ENCODE measurements around the gene CUL4A. TPM values are rescaled to one million over a fixed set of nuclear protein-coding genes. Genes with fewer than 3 reads are reported as not detected.

Gene CUL4A
- total RNA-seq, 1 donor, result 114 TPM

DNA sequence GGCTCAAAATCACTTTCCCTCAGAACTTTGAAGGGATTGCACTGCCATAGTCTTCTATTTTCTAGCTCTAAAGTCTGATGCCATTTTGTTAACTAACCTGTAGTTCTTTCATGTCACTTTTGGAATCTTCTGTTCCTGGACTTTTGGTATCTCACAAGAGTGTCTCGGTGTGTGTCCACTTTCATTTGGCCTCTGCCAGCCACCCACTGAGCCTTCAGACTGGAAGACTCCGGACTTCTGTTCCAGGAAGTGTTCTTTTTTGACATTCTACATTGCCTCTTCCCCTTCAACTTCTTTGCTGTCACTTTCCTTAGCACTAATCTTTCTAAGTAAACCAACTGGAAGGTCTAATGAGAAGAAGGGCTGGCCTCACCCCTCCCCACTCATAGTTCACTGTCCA is 62.6 kb downstream of the CUL4A start:
- no peak overlapping the region for H3K4me3 ChIP-seq (ENCODE audit: low read depth, low read length)
- DNase-seq (ENCODE audit: low read depth), result no peak
- no peak for TF ChIP-seq CTCF (IDR thresholded peaks at IDR 0.05; ENCODE audit: insufficient read depth, low read length)

DNA sequence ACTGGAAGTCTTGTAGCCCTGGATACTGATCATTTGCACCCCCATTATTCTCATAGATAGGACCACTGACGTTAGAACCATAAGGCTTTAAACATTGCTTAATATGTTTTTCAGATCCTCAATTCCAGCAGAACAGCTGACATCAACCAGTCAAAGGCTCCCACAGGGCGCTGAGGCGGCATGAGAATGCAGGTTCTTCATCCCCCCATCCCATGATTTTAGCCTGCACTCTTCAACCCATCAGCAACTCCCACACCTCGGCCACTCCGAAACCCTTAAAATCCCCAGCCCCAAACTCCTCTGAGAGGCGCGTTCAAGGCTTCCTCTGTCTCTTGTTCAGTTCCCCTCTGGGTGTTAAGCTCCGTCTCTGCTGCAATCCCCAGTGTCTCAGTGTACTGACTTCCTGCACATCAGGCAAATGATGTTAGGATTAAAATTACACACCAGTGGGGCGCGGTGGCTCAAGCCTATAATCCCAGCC is 63.3 kb downstream of the CUL4A start:
- H3K4me3 ChIP-seq (ENCODE audit: low read depth, low read length), result no peak overlapping the region
- no peak for DNase-seq (ENCODE audit: low read depth)
- no peak for TF ChIP-seq CTCF (IDR thresholded peaks at IDR 0.05; ENCODE audit: insufficient read depth, low read length)

DNA sequence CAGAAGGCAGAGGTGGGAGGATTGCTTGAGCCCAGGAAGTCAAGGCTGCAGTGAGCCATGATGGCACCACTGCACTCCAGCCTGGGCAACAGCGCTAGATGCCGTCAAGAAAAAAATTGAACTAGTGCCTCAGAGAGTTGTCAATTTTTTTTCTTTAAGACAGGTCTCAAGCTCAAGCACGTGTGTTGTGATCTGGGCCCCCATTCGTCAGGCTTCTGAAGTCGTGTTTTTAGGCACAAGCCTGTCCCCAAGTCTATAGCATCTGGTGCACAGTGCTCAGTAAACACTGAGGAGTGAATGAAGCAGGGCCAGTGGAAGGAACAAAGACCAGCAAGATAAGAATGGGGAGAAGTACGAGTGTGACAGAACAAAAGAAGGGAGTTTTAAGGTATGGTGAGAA is 63.9 kb downstream of the CUL4A start:
- no peak for TF ChIP-seq CTCF (IDR thresholded peaks at IDR 0.05; ENCODE audit: insufficient read depth, low read length)
- no peak overlapping the region for H3K4me3 ChIP-seq (ENCODE audit: low read depth, low read length)
- no peak for DNase-seq (ENCODE audit: low read depth)

DNA sequence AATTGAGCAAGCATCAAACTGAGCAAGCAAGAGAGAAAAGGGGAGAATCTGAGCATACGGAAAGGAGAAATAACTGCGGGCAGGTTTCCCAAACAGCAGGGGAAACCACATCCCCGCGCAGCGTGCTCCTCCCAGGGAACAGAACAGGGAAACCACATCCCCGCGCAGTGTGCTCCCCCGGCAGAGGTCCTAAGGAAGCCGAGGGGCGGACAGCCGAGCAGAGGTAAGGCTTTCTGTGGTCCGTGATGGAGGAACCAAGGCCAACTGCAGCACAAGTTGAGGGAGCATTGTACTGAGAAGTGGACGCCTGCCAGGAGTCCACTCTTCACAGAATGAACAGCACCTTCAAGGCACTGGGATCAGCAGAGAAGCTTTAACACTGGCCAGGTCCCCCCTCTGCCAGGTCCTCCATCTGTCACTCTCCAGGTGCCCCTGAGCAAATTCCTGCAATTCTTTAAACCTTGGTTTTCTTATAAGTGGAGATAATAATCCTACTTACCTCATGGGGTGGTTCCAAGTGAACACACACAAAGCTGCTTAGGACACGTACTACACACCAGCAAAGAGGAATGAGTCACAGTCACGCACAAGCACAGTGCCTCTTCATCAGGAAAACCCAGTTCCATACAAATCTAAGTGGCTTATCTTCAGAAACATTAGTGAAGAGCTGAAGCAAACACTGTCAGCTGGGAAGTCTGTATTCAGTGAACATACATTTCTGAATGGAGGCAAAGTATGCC is 64.6 kb downstream of the CUL4A start:
- H3K4me3 ChIP-seq (ENCODE audit: low read depth, low read length), result no peak overlapping the region
- TF ChIP-seq CTCF (IDR thresholded peaks at IDR 0.05; ENCODE audit: insufficient read depth, low read length), result no peak
- DNase-seq (ENCODE audit: low read depth), result peak; percentile 72

- TF ChIP-seq CTCF (IDR thresholded peaks at IDR 0.05; ENCODE audit: insufficient read depth, low read length), result no peak
- no peak for DNase-seq (ENCODE audit: low read depth)
- no peak overlapping the region for H3K4me3 ChIP-seq (ENCODE audit: low read depth, low read length)
Observed at GRCh38 chr13:113274721-113275120, 65.3 kb downstream of the CUL4A start.

- no peak overlapping the region for H3K4me3 ChIP-seq (ENCODE audit: low read depth, low read length)
- DNase-seq (ENCODE audit: low read depth), result peak; percentile 70
- TF ChIP-seq CTCF (IDR thresholded peaks at IDR 0.05; ENCODE audit: insufficient read depth, low read length), result peak; percentile 71
Observed at GRCh38 chr13:113275387-113275786, 66.0 kb downstream of the CUL4A start.

DNA sequence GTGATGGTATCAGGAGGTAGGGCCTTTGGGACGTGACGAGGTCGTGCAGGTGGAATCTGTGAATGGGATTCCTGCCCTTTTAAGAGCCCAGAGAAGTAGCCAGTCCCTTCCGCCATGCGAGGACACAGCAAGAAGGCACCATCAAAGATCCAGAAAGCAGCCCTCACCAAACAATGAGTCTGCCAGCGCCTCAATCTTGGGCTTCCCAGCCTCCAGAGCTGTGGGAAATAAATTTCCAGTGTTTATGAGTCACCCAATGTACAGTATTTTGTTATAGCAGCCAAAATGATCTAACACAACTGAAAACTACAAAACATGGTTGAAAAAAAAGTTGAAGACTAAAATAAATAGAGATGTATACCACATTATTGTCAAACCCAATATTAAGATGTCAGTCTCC is 70.7 kb downstream of the CUL4A start:
- TF ChIP-seq CTCF (IDR thresholded peaks at IDR 0.05; ENCODE audit: insufficient read depth, low read length), result no peak
- H3K4me3 ChIP-seq (ENCODE audit: low read depth, low read length), result no peak overlapping the region
- DNase-seq (ENCODE audit: low read depth), result no peak
